Naive B cell (primary cell): ENCODE measurements around the gene SCN3B. TPM values are rescaled to one million over a fixed set of nuclear protein-coding genes. Genes with fewer than 3 reads are reported as not detected.

Experiments
- ATAC-seq, 2 donors: fragments of 150-1000 bp; cut with Tn5 transposase; 2 replicates each; pipeline ENCODE4 v1.10.0; 2021; ENCODE audit warnings: low read depth in 2 of 2, mild to moderate bottlenecking in 2 of 2, moderate library complexity in 2 of 2
- DNase-seq: peaks from one replicate; pipeline ENCODE4 v3.0.0; 2022
- H3K27ac Mint-ChIP-seq, 6 donors: one replicate each; pipeline ENCODE4 v1.8.0; 2020 to 2022; ENCODE audit warnings: mild to moderate bottlenecking in 6 of 6, mixed read lengths in 6 of 6, moderate library complexity in 5 of 6, inconsistent platforms in 2 of 6
- H3K27me3 Mint-ChIP-seq, 3 donors: one replicate each; pipeline ENCODE4 v1.8.0; 2021 to 2022; ENCODE audit warnings: mixed read lengths in 3 of 3, mild to moderate bottlenecking in 1 of 3
- H3K36me3 Mint-ChIP-seq, 2 donors: one replicate each; pipeline ENCODE4 v1.8.0; 2020 to 2022; ENCODE audit warnings: mixed read lengths in 2 of 2, inconsistent platforms in 1 of 2, mild to moderate bottlenecking in 1 of 2
- H3K4me1 Mint-ChIP-seq, 3 donors: one replicate each; pipeline ENCODE4 v1.8.0; 2020 to 2022; ENCODE audit warnings: mixed read lengths in 3 of 3, inconsistent platforms in 1 of 3, mild to moderate bottlenecking in 1 of 3, moderate library complexity in 1 of 3
- H3K4me3 Mint-ChIP-seq, 8 donors: one replicate each; pipeline ENCODE4 v1.8.0; 2020 to 2022; ENCODE audit warnings: mild to moderate bottlenecking in 8 of 8, mixed read lengths in 8 of 8, moderate library complexity in 8 of 8, inconsistent platforms in 2 of 8
- H3K9me3 Mint-ChIP-seq, 7 donors: one replicate each; pipeline ENCODE4 v1.8.0; 2020 to 2022; ENCODE audit warnings: mixed read lengths in 7 of 7, mild to moderate bottlenecking in 5 of 7, inconsistent platforms in 2 of 7, moderate library complexity in 1 of 7
- polyA plus RNA-seq, 6 donors: library from polyadenylated mRNA; unstranded; fragments of 300-500 nt; fragmentation: Illumina TruSeq; gene quantifications; one replicate each; pipeline ENCODE4 v1.2.3, GENCODE V29; 2021; ENCODE audit warnings: low read depth in 6 of 6

The SCN3B gene, protein sequence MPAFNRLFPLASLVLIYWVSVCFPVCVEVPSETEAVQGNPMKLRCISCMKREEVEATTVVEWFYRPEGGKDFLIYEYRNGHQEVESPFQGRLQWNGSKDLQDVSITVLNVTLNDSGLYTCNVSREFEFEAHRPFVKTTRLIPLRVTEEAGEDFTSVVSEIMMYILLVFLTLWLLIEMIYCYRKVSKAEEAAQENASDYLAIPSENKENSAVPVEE
- under 1 TPM in 1 of 6 donors, not detected in 5; 0.10 TPM for polyA plus RNA-seq

DNA sequence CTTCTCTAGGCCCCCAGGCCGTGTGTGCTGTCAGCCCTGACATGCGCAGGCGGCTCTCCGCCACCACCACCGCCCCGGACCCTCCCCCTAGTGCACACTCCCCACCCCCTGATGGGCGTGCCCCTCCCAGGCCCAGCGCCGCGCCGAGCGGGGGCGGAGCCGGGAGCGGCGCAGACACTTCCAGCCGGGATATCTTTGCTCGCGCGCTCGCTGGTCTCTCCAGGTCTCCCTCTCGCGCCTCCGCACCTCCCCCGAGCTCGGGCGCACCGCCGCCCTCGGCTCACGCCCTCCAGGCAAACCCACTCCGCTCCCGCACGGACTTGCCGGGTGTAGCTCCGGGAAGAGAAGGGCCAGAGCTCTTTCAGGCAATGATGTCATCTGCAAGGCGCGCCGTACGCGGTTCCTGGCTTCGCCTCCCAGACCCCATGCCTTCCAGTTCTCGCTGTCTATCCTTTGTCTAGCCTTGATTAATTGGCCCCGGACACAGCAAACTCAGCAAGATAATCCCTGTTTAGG is at the start of gene SCN3B:
Gene SCN3B (minus strand): TSS at position 59 of the 516 bp plus-strand sequence. CDS start 823 bp downstream, outside the sequence.
- ATAC-seq (peak in 1 of 2 donors; percentile 48), DNase-seq (peak; percentile 2)
- Mint-ChIP-seq H3K4me3 (peak within 1 kb of the TSS; percentile 68 to 88 (median 76)), H3K36me3 (peaks cover 0 to 25% of the 10 kb centered on the region in 2 donors), H3K27me3 (peaks cover 43 to 45% (median 45%) of the 10 kb centered on the region in 3 donors), H3K4me1 (peaks cover 4 to 27% (median 10%) of the 10 kb centered on the region in 3 donors), H3K27ac (no peak within 1 kb of the TSS), H3K9me3 (peaks cover 12 to 32% (median 17%) of the 10 kb centered on the region in 7 donors)

DNA sequence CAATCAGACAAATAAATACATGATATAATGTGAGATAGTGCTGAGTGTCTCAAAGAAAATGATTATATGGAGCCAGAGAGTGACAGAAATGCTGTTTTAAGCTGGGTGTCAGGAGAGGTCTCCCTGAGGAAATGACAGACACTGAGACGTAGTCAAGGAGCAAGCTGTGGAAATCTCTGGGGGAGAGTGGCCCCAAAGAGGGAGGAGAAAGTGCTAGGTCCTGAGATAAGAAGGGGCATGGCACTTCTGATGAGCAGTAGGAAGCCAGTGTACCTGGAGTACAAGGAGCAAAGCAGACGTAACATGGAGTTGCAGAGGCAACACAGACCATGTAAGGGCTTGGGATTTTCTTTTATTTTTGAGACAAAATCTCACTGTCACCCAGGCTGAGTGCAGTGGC is 48.3 kb upstream of the SCN3B start:
- no peak for ATAC-seq
- Mint-ChIP-seq H3K27me3 (peaks cover 6 to 23% (median 8%) of the 10 kb centered on the region in 3 donors), H3K9me3 (peaks cover 0 to 2% (median 0%) of the 10 kb centered on the region in 7 donors), H3K4me1 (peaks cover 8 to 14% (median 10%) of the 10 kb centered on the region in 3 donors), H3K27ac (peak overlapping the region in 1 of 6 donors; percentile 18), H3K36me3 (no peaks in the 10 kb centered on the region), H3K4me3 (peak overlapping the region in 2 of 8 donors; percentile 34 to 38)
- DNase-seq = no peak

DNA sequence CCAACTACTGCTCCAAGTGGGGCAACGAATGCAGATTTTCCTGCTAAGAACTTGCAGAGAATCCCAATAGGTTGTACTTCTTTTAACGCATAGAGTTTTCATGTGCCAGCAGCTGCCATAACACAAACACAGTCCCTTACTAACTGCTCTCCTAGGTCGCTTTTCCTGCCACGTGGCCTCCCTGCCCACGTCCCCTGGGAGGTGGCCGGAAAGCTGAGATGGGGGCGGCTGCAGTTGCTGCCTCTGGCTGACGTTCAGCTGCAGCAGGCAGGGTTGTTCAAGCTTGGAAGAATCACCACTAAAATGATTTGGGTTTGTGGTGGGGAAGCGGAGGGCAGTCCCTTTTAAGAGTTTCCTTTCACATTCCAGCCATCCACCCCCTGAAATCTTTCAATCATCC is 47.7 kb upstream of the SCN3B start:
- Mint-ChIP-seq H3K27ac (peak overlapping the region in 1 of 6 donors; percentile 18), H3K4me3 (peak overlapping the region in 5 of 8 donors; percentile 10 to 65 (median 34))

DNA sequence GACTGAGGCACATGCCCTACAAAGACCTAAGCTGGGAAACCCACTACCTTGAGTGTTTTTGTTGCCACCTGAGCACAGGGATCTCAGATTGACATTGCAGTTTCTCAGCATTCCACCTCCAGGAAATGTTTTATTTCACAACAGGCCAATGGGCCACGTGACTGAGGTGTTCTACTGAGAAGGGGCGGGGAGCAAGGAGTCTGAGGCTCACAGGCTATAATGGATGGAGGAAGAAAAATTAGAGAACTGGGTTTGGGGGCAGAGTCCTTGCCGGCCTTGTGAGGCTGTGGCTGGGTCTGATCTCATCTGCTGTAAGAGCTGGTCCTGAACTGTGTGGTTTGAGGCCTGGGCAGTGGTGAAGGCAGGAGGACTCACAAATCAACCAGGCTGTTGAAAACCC is 46.3 kb upstream of the SCN3B start:
- Mint-ChIP-seq H3K27ac (no peak overlapping the region), H3K27me3 (peaks cover 10 to 40% (median 12%) of the 10 kb centered on the region in 3 donors), H3K36me3 (no peaks in the 10 kb centered on the region), H3K4me1 (peaks cover 7 to 8% (median 8%) of the 10 kb centered on the region in 3 donors), H3K9me3 (peaks cover 0 to 2% (median 0%) of the 10 kb centered on the region in 7 donors), H3K4me3 (no peak overlapping the region)
- ATAC-seq (no peak), DNase-seq (no peak)

More for the DNA sequence above, 47.7 kb upstream of the SCN3B start:
- Mint-ChIP-seq H3K36me3 (no peaks in the 10 kb centered on the region), H3K9me3 (peaks cover 0 to 2% (median 0%) of the 10 kb centered on the region in 7 donors), H3K4me1 (peaks cover 7 to 8% (median 8%) of the 10 kb centered on the region in 3 donors), H3K27me3 (peaks cover 8 to 29% (median 10%) of the 10 kb centered on the region in 3 donors)
- peak; percentile 34 to 50 for ATAC-seq
- DNase-seq = peak; percentile 6

DNA sequence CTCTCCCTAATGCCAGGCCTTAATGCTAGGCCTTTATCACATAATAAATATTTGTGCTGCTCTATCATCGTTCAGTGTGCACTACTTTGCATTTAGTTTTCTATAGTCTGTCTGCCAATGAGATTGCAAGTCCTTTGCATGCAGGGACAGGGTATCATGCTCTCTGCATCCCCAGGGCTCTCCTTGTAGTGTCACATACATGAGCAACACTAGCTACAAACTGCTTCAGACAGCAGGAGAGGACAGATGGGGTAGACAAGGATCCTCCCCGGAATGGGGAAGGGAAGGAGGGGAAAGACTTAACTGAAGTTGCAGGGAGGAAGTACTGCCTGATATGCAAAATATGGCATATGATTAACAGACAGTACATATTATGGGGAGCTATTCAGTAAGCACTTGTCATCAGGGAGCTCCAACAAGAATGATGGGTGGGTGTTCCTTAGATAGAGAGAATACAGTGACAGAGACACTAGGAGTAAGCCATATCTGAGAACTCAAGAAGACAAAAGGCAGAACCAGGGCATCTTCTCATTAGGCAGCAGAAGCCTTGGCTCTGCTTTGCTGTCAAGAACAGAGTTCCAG is 44.2 kb upstream of the SCN3B start:
- ATAC-seq (no peak), DNase-seq (no peak)
- Mint-ChIP-seq H3K9me3 (peaks cover 0 to 2% (median 0%) of the 10 kb centered on the region in 7 donors), H3K4me3 (no peak overlapping the region), H3K4me1 (peaks cover 7 to 8% (median 8%) of the 10 kb centered on the region in 3 donors), H3K27ac (peak overlapping the region in 2 of 6 donors; percentile 0 to 3), H3K27me3 (peaks cover 10 to 49% (median 16%) of the 10 kb centered on the region in 3 donors), H3K36me3 (no peaks in the 10 kb centered on the region)

DNA sequence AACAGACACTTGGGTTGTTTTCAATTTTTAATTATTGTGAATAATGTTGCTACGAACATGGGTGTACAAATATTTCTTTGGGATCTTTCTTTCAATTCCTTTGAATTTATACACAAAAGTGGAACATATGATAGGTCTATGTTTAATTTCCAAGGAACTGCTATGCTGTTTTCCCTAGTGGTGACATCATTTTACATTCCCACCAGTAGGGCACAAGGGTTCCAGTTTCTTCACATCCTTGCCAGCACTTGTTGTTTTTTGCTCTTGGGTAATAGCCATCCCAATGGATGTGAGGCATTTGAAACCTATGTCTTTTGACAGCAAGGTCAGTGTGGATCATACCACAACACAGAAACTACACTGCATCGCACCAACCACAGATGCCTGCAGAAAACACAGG is 41.8 kb upstream of the SCN3B start:
- H3K9me3 Mint-ChIP-seq = no peaks in the 10 kb centered on the region
- DNase-seq (no peak), ATAC-seq (no peak)
- H3K36me3 Mint-ChIP-seq = no peaks in the 10 kb centered on the region
- H3K27ac Mint-ChIP-seq = no peak overlapping the region
- H3K4me3 Mint-ChIP-seq = no peak overlapping the region
- H3K4me1 Mint-ChIP-seq = no peaks in the 10 kb centered on the region
- H3K27me3 Mint-ChIP-seq = peaks cover 15 to 45% (median 39%) of the 10 kb centered on the region in 3 donors

DNA sequence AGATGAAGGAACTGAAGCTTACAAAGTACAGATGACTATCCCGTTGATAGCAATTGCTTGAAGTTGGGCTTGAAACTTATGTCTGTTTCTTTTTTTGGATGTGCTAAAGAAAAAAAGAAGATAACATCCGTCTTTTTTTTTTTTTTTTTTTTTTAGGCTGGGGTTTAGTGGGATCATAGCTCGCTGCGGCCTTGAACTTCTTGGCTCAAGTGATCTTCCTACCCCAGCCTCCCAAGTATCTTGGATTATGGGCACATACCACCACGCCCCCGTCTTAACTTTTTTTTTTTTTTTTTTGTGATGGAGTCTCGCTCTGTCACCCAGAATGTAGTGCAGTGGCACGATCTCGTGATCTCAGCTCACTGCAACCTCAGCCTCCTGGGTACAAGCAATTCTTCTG is 40.8 kb upstream of the SCN3B start:
- ATAC-seq = no peak
- Mint-ChIP-seq H3K9me3 (no peaks in the 10 kb centered on the region), H3K4me3 (no peak overlapping the region), H3K36me3 (no peaks in the 10 kb centered on the region), H3K27me3 (peaks cover 19 to 48% (median 41%) of the 10 kb centered on the region in 3 donors), H3K27ac (no peak overlapping the region), H3K4me1 (no peaks in the 10 kb centered on the region)
- DNase-seq = no peak

DNA sequence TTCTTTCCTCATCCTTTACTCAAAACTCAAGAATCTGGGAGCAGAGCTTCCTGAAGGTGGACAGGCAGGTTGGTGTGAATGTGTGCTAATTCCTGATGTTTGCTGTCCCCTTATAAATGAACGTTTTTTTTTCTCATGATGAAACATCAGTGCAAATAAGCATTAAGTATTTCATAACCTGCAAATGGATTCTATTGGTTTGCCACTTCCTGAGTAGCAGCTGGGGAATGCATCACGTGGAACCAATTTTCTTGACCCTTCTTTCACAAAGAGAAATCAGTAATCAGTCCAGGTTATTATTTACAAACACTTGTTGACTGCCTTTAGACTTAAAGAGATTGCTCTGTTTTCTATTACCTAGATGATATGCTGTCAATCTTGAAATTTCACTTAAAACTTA is 40.1 kb upstream of the SCN3B start:
- Mint-ChIP-seq H3K4me3 (no peak overlapping the region), H3K36me3 (no peaks in the 10 kb centered on the region), H3K9me3 (no peaks in the 10 kb centered on the region), H3K4me1 (no peaks in the 10 kb centered on the region), H3K27ac (peak overlapping the region in 1 of 6 donors; percentile 15), H3K27me3 (peaks cover 26 to 51% (median 48%) of the 10 kb centered on the region in 3 donors)
- DNase-seq (no peak), ATAC-seq (no peak)

DNA sequence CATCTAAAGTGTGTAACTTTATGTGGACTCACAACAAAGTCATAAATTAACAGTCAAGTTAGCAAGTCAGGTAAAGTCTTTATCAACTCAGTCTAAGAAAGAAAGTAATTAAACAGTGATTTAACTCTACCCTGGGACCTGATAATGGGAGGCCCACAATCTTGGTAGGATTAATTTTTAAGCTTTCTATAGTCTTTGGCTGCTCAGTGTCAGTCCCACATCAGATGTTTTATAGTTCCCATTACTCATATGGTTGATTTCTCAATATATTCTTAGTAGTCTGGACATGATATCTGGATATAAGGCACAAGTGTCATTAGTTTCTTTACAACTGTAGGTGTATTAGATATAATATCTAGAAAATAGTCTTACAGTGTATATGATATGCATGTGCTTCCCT is 38.5 kb upstream of the SCN3B start:
- no peak overlapping the region for H3K27ac Mint-ChIP-seq
- ATAC-seq = no peak
- H3K27me3 Mint-ChIP-seq = peaks cover 32 to 62% (median 46%) of the 10 kb centered on the region in 3 donors
- H3K4me3 Mint-ChIP-seq = no peak overlapping the region
- DNase-seq = no peak
- H3K36me3 Mint-ChIP-seq = no peaks in the 10 kb centered on the region
- H3K9me3 Mint-ChIP-seq = no peaks in the 10 kb centered on the region
- no peaks in the 10 kb centered on the region for H3K4me1 Mint-ChIP-seq

DNA sequence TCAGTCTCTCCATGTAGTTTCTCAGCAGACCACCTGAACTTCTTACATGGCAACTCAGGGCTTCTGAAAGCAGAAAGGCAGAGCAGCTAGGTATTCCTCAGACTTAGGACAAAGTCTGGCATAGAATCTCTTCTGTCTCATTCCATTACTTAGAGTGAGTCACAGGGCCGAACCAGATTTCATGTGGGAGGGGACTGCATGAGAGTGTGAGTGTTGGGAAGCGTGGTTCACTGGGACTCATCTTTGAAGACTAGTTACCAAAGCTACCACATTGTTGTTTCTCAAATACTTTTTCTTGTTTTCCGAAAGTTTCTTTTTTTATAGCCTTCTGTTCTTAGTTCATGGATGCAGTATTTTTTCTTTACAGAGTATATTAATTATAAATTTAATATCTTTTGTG is 36.1 kb upstream of the SCN3B start:
- DNase-seq = no peak
- Mint-ChIP-seq H3K4me3 (no peak overlapping the region), H3K27me3 (peaks cover 31 to 67% (median 40%) of the 10 kb centered on the region in 3 donors)

DNA sequence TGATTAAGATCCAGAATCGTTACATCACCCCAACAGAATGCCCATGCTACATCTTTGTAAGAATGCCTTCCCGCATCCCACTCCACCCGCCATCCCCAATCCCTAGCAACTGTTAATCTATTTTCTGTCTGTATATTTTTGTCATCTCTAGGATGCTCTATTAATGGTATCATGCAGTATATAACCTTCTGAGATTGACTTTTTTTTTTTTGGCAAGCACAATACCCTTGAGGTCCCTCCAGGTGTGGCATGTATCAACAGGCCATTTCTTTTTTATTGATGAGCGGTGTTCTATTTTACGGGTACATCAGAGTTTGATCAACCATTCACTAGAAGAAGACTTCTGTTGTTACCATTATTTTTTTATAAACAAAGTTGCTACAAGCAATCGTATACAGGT is 30.2 kb upstream of the SCN3B start:
- ATAC-seq (no peak), DNase-seq (no peak)
- H3K27ac Mint-ChIP-seq = no peak overlapping the region
- H3K4me1 Mint-ChIP-seq = no peaks in the 10 kb centered on the region
- no peaks in the 10 kb centered on the region for H3K9me3 Mint-ChIP-seq
- no peak overlapping the region for H3K4me3 Mint-ChIP-seq
- H3K27me3 Mint-ChIP-seq = peaks cover 28 to 52% (median 32%) of the 10 kb centered on the region in 3 donors
- H3K36me3 Mint-ChIP-seq = no peaks in the 10 kb centered on the region

More for the DNA sequence above, 36.1 kb upstream of the SCN3B start:
- H3K9me3 Mint-ChIP-seq = no peaks in the 10 kb centered on the region
- no peak overlapping the region for H3K27ac Mint-ChIP-seq
- no peaks in the 10 kb centered on the region for H3K4me1 Mint-ChIP-seq
- ATAC-seq = no peak
- H3K36me3 Mint-ChIP-seq = no peaks in the 10 kb centered on the region

DNA sequence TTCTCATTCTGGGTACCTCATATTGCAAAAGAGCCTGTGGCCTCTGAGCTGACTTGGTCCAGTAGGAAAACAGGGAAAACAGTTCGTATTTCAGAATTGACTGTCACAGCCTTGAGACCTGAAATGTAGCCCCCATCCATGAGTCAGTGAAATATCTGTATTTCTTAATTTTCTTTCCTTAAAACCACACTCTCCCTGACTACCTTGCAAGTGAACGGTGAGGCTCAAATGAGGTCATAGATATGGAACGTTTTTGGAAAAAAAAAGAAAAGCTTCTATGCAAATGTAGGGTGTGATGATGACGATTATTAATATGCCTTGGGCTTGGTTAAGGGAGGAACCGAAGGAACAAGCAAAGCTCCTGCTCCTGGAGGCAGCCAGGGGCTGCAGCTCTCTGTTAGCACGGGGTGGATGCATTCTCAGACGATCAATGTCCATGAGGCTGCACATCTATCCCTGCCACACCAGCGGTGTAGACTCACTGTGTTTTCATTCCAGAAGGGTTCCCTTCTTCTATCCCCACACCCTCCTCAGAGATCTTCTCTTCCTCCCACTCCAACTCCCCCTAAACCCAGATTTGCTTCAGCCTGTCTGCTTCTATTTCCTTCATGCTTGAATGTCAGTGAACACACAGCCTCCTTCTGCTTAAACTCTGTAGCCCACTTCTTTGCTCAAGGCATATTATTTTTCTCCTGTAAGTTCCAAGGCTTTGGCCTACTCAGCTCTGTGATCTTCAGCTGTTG is 29.2 kb upstream of the SCN3B start:
- no peak for DNase-seq
- Mint-ChIP-seq H3K27me3 (peaks cover 28 to 45% (median 37%) of the 10 kb centered on the region in 3 donors), H3K4me1 (no peaks in the 10 kb centered on the region), H3K4me3 (peak overlapping the region in 2 of 8 donors; percentile 45 to 57), H3K9me3 (peaks cover 0 to 6% (median 4%) of the 10 kb centered on the region in 7 donors), H3K27ac (no peak overlapping the region), H3K36me3 (no peaks in the 10 kb centered on the region)
- ATAC-seq = no peak

DNA sequence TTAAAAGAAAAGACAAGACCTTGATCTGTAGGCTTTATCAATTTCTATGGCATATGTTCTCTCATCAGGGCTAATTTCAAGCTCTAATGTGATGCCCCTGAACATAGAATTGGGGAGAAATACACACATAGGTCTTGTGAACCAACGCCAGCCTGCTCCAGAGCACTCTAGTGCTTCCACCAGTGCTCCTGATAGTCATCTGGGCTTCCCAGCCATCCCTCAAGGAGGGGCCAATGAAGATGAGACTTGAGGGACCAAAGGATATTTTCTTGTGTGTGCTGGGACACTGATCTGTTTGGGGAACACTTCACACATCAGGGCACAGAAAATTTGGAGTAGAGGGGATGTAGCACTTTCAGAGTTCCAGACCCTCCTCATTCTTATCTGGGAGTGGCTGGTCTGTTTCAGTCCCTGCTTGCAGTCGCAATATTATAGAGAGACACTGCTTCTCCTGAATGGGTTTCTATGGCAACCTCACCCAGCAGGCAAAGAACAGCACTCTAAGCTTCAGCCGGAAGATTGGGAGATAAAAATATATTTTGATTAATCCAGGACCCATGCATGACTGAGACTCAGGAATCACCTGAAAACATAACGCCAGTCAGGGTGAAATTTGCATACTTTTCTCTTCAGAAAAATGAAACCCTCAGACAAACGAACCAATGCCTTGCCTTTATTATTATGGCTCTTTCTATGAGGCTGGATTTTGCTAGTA is 28.4 kb upstream of the SCN3B start:
- H3K4me1 Mint-ChIP-seq = no peaks in the 10 kb centered on the region
- ATAC-seq (no peak), DNase-seq (no peak)
- H3K27ac Mint-ChIP-seq = no peak overlapping the region
- peaks cover 0 to 6% (median 4%) of the 10 kb centered on the region in 7 donors for H3K9me3 Mint-ChIP-seq
- peaks cover 24 to 45% (median 38%) of the 10 kb centered on the region in 3 donors for H3K27me3 Mint-ChIP-seq
- no peak overlapping the region for H3K4me3 Mint-ChIP-seq
- H3K36me3 Mint-ChIP-seq = no peaks in the 10 kb centered on the region
